ENCODE results near the gene PLXNA1.

Gene PLXNA1

GRCh38 chr3:126987596-126987995, 4.7 kb downstream of the PLXNA1 start:
- DNase-seq (ENCODE audit: low spot score): no peak

GRCh38 chr3:126988451-126989021, 5.6 kb downstream of the PLXNA1 start:
- DNase-seq (ENCODE audit: low spot score): no peak

GRCh38 chr3:126989316-126990023, 6.6 kb downstream of the PLXNA1 start:
- DNase-seq (ENCODE audit: low spot score): no peak

- no peak for DNase-seq (ENCODE audit: low spot score)
These were observed 7.2 kb downstream of the PLXNA1 start for GRCh38 chr3:126990024-126990700.

- no peak for DNase-seq (ENCODE audit: low spot score)
These were observed 8.0 kb downstream of the PLXNA1 start for GRCh38 chr3:126990890-126991289.

GRCh38 chr3:126991366-126992200, 8.7 kb downstream of the PLXNA1 start:
- DNase-seq (ENCODE audit: low spot score): no peak

GRCh38 chr3:126992216-126992615, 9.3 kb downstream of the PLXNA1 start:
- no peak for DNase-seq (ENCODE audit: low spot score)

GRCh38 chr3:126992776-126993175, 9.9 kb downstream of the PLXNA1 start:
- no peak for DNase-seq (ENCODE audit: low spot score)

GRCh38 chr3:126993436-126993835, 10.5 kb downstream of the PLXNA1 start:
- no peak for DNase-seq (ENCODE audit: low spot score)

- no peak for DNase-seq (ENCODE audit: low spot score)
These were observed 11.8 kb downstream of the PLXNA1 start for GRCh38 chr3:126994661-126995245.

- no peak for DNase-seq (ENCODE audit: low spot score)
These were observed 12.4 kb downstream of the PLXNA1 start for GRCh38 chr3:126995254-126995780.

- DNase-seq (ENCODE audit: low spot score): no peak
These were observed 13.1 kb downstream of the PLXNA1 start for GRCh38 chr3:126995926-126996512.

- DNase-seq (ENCODE audit: low spot score): no peak
These were observed 14.0 kb downstream of the PLXNA1 start for GRCh38 chr3:126996905-126997304.

- no peak for DNase-seq (ENCODE audit: low spot score)
These were observed 14.6 kb downstream of the PLXNA1 start for GRCh38 chr3:126997455-126998038.

- DNase-seq (ENCODE audit: low spot score): no peak
These were observed 15.4 kb downstream of the PLXNA1 start for GRCh38 chr3:126998320-126998719.

GRCh38 chr3:126998728-126999127, 15.8 kb downstream of the PLXNA1 start:
- no peak for DNase-seq (ENCODE audit: low spot score)

- DNase-seq (ENCODE audit: low spot score): no peak
These were observed 16.5 kb downstream of the PLXNA1 start for GRCh38 chr3:126999383-126999782.

GRCh38 chr3:127000119-127000518, 17.2 kb downstream of the PLXNA1 start:
- DNase-seq (ENCODE audit: low spot score): no peak

GRCh38 chr3:127000761-127001160, 17.8 kb downstream of the PLXNA1 start:
- DNase-seq (ENCODE audit: low spot score): no peak

GRCh38 chr3:127001486-127002194, 18.7 kb downstream of the PLXNA1 start:
- DNase-seq (ENCODE audit: low spot score): no peak
